Epithelial cell of esophagus (primary cell): ENCODE measurements around the gene NXN.
A peak's percentile ranks its signal among the peaks of the same experiment; 100 is the strongest.

ENCODE experiments used
- DNase-seq: peaks from one replicate; pipeline ENCODE4 v3.0.0; 2010; ENCODE audit warnings: low read depth
- H3K4me3 ChIP-seq: 2 replicates; pipeline ENCODE4 v1.5.1; 2011; ENCODE audit warnings: mild to moderate bottlenecking, low read length, control low read depth
- TF ChIP-seq, protein P1 (sequence below): IDR thresholded peaks from 2 replicates; pipeline ENCODE4 v1.5.1; 2011; ENCODE audit warnings: low read depth, mild to moderate bottlenecking, low read length, control low read depth, inconsistent platforms; ENCODE audit not compliant: insufficient read depth; ENCODE audit errors: missing control alignments

Gene NXN

DNA sequence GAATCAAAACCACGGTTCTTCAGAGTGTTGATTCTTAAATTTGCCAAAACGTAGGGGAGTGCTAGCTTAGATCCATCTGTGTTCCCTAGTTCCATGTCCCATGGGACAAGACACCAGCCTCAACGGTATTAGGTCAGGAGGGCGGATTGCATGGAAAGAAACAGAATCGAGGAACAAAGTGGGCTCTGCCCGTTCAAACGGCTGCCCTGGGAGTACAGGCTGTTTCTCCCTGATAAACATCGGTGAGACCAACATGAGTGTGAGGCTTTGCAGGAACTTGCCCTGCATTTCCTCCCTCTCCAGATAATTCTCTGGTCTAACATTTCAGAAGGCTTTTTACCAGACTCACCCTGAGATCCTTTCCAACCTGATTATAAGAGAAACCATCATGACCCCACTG lies 115.3 kb downstream of the NXN start:
- TF ChIP-seq, protein P1, sequence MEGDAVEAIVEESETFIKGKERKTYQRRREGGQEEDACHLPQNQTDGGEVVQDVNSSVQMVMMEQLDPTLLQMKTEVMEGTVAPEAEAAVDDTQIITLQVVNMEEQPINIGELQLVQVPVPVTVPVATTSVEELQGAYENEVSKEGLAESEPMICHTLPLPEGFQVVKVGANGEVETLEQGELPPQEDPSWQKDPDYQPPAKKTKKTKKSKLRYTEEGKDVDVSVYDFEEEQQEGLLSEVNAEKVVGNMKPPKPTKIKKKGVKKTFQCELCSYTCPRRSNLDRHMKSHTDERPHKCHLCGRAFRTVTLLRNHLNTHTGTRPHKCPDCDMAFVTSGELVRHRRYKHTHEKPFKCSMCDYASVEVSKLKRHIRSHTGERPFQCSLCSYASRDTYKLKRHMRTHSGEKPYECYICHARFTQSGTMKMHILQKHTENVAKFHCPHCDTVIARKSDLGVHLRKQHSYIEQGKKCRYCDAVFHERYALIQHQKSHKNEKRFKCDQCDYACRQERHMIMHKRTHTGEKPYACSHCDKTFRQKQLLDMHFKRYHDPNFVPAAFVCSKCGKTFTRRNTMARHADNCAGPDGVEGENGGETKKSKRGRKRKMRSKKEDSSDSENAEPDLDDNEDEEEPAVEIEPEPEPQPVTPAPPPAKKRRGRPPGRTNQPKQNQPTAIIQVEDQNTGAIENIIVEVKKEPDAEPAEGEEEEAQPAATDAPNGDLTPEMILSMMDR: no peak
- H3K4me3 ChIP-seq: no peak overlapping the region
- peak; percentile 53 for DNase-seq

DNA sequence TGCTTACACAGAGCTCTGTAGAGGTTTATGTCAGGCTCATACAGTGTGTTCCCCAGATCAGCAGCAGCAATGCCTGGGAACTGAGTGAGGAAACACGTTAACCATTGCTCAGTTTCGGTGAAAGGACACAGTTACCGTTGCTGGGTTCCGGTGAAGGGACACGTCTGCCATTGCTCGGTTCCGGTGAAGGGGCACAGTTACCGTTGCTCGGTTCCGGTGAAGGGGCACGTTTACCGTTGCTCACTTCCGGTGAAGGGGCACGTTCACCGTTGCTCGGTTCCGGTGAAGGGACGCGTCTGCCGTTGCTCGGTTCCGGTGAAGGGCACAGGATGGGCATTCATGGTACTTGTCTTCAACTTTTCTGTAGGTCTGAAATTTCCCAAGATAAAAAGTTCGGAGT lies 115.7 kb downstream of the NXN start:
- TF ChIP-seq, protein P1: no peak
- DNase-seq: no peak
- H3K4me3 ChIP-seq: no peak overlapping the region

DNA sequence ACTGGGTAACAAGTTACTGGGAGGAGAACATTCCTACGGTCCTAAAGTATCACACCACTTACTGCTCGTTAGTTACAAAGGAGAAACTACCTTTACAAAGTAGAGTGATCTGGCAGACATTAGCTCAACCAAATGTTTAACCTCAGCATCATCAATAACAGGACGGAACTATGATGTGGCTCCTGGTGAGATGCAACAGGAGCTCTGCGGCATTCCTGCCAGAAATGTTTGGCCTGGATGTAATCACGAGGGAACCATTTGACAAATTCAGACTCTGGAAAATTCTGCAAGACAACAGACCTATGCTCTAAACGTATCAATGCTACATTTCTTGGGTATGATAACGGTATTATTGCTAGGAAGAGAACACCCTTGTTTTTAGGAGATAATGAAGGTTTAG lies 117.0 kb downstream of the NXN start:
- H3K4me3 ChIP-seq: no peak overlapping the region
- no peak for DNase-seq
- TF ChIP-seq, protein P1: no peak

DNA sequence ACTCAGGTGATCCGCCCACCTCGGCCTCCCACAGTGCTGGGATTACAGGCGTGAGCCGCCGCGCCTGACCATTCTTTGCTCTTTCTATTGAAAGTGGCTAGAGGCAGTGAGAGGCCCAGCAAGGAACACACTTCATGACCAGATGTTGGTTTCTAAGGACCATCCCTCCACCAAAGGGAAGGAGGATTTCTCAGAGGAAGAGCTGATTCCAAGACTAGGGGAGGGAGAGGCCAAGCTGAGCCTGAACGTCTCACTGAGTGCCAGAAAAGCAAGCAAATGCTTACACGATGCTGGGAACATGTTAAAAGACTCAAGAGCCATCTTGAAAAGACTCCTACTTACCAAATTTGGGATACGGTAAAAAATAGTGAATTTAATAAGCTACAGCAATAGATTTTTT lies 118.2 kb downstream of the NXN start:
- TF ChIP-seq, protein P1: no peak

DNA sequence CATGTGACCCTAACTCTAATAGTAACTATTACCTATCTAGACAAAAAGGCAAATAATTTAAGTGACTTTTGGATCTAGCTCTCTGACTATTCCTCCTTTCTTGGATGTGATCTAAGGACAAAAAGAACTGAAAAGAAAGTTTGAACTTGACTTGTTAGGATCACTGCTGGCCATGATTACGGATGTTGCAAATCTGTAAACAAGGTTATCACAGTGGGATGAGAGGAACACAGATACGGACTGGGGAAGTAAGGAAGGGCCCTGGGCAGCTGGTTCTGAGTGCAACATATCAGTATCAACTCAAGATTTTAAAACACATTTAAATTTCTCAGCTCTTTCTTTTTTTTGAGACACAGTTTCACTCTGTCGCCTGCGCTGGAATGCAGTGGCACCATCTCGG lies 118.8 kb downstream of the NXN start:
- TF ChIP-seq, protein P1: no peak
- H3K4me3 ChIP-seq: no peak overlapping the region
- no peak for DNase-seq

More for the DNA sequence above, 118.2 kb downstream of the NXN start:
- H3K4me3 ChIP-seq: no peak overlapping the region
- DNase-seq: no peak

DNA sequence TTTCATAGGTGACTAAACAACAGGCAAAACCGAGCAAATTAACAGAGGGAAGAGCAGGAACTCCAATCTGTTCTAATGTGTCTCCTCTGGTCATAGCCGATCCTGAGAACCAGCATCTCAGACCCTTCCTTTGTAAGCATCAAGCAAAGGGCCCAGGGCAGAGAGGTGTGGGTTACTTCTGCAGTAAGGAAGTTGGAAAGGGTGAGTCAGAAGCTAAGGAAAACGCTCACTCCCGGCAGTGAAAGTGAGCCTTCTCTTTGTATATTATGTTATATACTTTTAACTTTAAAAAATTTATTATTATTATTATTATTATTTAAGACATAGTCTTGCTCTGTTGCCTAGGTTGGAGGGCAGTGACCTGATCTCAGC lies 119.8 kb downstream of the NXN start:
- TF ChIP-seq, protein P1: no peak
- peak; percentile 78 for DNase-seq
- no peak overlapping the region for H3K4me3 ChIP-seq

DNA sequence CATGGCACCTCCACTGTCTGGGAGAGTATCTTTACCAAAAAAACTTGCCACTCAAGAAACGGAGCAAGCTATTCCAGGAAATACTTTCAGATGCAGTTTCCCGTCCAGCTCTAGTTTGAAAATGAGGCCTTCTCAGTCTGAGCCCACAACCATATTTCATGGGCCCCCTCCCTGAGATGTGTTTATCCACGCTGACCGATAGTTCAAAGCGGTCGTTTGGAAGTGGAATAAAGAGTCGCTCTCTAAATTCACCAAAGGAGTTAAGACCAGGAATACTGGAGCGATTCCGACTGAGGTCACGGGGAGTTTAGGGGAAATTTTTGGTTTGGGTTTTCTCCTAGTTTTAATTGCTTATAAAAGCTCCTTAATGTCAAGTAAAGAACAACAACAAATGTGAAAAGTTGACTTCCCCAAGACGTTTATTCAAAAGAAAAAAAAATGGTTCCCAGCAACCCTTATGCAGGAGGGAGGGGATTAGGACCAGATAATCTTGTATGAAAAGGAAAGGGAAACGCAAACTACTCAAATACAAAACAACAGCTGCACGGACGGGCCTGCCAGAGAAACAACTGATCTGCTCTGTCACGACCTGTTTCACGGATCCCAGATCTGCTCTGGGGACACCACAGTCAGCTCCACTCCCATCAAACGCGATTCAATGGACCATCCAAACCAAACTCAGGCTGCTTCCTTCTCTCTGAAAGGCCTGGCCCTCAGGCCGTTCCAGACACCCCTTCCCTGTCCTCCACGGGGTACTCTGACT lies 120.3 kb downstream of the NXN start:
- TF ChIP-seq, protein P1: no peak
- no peak overlapping the region for H3K4me3 ChIP-seq
- DNase-seq: peak; percentile 27
